ENCODE measurements around the gene VCL.
"Not testable (repeated sequence)": the region's sequence is repeated elsewhere in the genome, so short reads cannot be mapped to it uniquely, and the experiment has no call there.

VCL gene

GRCh38 chr10:74047304-74047703, 49.4 kb downstream of the VCL start:
- no peak for DNase-seq

GRCh38 chr10:74047871-74048270, 50.0 kb downstream of the VCL start:
- no peak for DNase-seq

- DNase-seq = no peak
Observed at GRCh38 chr10:74048433-74048832, 50.5 kb downstream of the VCL start.

GRCh38 chr10:74049955-74050354, 52.0 kb downstream of the VCL start:
- DNase-seq = no peak

- DNase-seq = no peak
Observed at GRCh38 chr10:74050653-74051052, 52.7 kb downstream of the VCL start.

GRCh38 chr10:74051736-74052342, 53.9 kb downstream of the VCL start:
- no peak for DNase-seq

- DNase-seq = no peak
Observed at GRCh38 chr10:74052994-74053393, 55.1 kb downstream of the VCL start.

- no peak for DNase-seq
Observed at GRCh38 chr10:74055383-74056049, 57.6 kb downstream of the VCL start.

GRCh38 chr10:74056050-74056818, 58.3 kb downstream of the VCL start:
- no peak for DNase-seq

GRCh38 chr10:74058071-74058470, 60.2 kb downstream of the VCL start:
- no peak for DNase-seq

GRCh38 chr10:74058658-74059057, 60.7 kb downstream of the VCL start:
- no peak for DNase-seq

GRCh38 chr10:74061104-74061503, 63.2 kb downstream of the VCL start:
- no peak for DNase-seq

- DNase-seq = not testable (repeated sequence)
Observed at GRCh38 chr10:74061978-74062377, 64.1 kb downstream of the VCL start.

- no peak for DNase-seq
Observed at GRCh38 chr10:74063256-74063655, 65.3 kb downstream of the VCL start.

- no peak for DNase-seq
Observed at GRCh38 chr10:74067373-74068352, 69.7 kb downstream of the VCL start.

- DNase-seq = no peak
Observed at GRCh38 chr10:74071157-74071556, 73.2 kb downstream of the VCL start.

- DNase-seq = no peak
Observed at GRCh38 chr10:74072503-74072902, 74.6 kb downstream of the VCL start.

GRCh38 chr10:74075906-74076305, 78.0 kb downstream of the VCL start:
- no peak for DNase-seq

- no peak for DNase-seq
Observed at GRCh38 chr10:74076961-74077360, 79.0 kb downstream of the VCL start.

- DNase-seq = no peak
Observed at GRCh38 chr10:74077416-74077815, 79.5 kb downstream of the VCL start.

GRCh38 chr10:74078037-74078436, 80.1 kb downstream of the VCL start:
- no peak for DNase-seq

- DNase-seq = no peak
Observed at GRCh38 chr10:74079028-74079935, 81.4 kb downstream of the VCL start.

All from activated CD4-positive, CD25-positive, alpha-beta regulatory T cell treated with anti-CD3 and anti-CD28 coated beads, Interleukin-2, amount 50 U/mL, for 72 hours (primary cell).